CD4-positive, alpha-beta T cell treated with Interferon alpha-2 for 1 hour (primary cell): ENCODE measurements around the gene UCN3.
"Not testable (repeated sequence)": the region's sequence is repeated elsewhere in the genome, so short reads cannot be mapped to it uniquely, and the experiment has no call there.

ENCODE experiments used
- DNase-seq, 2 donors: peaks; one replicate each; pipeline ENCODE4 v3.0.0-alpha.2; 2020 to 2022

Gene UCN3

DNA sequence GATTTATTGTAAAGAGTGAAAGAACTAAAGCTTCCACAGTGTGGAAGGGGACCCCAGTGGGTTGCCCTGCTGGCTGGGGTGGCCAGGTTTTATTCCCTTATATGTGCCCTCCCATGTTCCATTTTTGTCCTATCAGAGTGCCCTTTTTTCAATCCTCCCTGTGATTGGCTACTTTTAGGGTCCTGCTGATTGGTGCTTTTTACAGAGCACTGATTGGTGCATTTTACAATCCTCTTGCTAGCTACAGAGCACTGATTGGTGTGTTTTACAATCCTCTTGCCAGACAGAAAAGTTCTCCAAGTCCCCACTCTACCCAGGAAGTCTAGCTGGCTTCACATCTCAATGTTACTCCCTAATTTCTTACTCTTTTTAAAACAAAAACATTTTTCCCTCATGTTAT lies 46.0 kb downstream of the UCN3 start:
- DNase-seq, result not testable (repeated sequence)

DNA sequence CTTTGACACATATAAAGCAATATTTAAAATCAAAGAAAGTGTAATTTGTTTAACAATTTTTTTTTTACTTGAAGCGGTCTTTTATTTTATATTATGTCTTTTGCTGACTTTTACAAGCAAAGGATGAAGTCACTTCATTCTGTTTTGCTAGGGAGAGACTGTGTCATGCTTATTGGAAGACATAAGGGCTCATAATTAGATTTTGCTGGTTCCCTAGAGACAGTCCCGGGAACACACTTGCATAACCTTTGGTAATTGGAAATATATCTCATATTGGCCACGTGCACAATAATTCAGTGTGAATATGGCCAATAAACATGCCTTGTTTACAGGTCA lies 47.1 kb downstream of the UCN3 start:
- DNase-seq, result no peak

DNA sequence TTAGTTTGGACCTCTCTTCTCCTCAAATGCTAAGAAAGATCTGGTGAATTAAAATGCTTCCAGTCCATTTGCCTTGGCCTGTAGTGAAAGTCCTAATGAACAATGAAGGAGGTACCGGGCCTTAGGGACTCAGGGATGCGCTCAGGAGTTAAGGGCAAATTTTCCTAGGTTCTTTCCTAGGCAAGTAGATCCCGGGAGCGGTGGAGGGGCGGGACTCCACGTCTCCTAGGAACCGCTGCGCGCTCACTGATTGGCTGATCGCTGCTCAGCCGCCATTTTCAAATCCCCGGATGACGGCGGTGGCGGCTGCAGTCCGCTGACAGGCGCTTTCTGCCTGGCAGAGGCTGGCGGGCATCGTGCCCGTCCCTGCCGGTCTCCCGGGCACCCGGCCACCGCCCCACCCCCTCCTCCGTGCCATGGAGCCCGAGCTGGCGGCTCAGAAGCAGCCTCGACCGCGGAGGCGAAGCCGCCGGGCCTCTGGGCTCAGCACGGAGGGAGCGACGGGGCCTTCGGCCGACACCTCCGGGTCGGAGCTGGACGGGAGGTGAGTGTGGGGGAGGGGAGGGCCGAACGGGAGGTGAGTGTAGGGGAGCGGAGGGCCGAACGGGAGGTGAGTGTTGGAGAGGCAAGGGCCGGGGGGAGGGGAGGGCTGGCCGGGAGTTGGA lies 47.6 kb downstream of the UCN3 start, which contains the start of gene NET1:
Gene NET1, plus strand, starts transcription at position 281 of the 665 bp plus-strand sequence. Its CDS starts 136 bp downstream, at position 417.
- DNase-seq, result peak; percentile 67 to 76

DNA sequence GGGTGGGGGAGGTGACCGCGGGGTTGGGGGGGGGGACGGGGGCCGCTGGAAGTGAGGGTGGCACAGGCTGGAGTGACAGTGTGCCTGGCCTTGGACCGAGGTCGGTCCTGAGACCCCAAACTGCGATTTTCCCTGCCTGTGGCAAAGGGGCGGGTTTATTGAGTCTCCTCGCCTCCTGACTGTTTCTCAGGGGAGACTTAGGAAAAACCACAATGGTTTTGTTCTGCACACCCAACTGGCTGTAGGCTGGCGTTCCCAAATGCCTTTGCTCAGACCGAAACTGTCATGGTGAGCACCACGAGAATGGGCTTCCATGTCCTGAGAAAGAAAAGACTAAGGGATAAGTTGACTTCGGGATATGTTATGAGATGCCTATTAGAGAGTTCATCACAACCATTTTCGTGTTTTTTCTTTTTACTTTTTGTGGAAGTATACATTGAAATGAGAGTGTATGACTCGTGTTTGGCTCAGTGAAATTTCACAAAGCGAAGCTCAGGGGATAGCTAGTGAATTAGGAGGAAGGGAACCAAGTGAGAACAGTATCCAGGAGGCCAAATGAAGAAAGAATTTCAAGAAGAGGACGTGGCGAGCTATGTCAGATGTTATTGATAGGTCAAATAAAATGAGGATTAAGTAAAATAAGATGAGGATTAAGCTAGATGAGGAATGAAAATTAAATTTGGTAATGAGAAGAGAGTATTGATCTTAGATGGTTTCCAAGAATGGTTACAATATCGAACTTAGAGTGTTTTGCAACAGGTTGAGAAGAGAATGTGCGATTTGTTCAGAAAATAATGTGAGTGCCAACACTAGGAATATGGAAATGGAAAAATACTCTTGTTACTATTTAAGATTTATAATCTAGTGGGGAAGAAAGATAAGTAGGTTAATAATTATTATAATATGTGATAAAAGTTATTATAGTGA lies 48.5 kb downstream of the UCN3 start:
- DNase-seq, result no peak

DNA sequence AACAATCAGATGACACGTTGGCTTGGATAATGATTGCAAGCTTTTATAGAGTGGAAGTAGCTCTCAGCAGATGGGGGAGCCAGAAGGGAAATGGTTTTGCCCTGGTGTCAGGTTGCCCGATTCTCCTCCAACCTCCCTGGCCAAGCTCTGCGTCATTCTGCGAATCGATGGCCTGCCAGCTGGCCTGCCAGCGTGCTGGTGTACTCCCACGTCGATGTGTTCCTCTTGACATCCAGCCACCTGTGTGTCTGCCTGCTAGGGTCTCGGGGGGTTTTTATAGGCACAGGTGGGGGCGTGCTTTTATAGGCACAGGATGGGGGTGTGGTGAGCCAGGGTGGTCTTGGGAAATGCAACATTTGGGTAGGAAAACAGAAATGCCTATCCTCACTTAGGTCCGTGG lies 52.2 kb downstream of the UCN3 start:
- no peak for DNase-seq

DNA sequence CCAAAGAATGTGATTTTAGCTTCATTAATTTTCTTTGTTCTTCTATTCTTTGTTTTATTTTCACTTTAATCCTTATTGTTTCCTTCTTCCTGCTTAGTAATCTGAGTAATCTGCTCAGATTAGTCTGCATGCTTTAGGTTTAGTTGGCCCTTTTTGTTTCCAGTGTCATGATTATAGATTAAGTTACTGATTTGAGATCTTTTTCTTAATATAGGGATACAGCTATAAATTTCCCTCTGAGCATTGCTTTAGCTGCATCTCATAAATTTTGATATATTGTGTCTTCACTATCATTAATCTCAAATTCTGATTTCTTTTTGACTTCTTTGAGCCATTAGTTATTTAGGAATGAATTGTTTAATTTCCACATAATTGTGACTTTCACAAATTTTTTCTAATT lies 53.8 kb downstream of the UCN3 start:
- no peak for DNase-seq

DNA sequence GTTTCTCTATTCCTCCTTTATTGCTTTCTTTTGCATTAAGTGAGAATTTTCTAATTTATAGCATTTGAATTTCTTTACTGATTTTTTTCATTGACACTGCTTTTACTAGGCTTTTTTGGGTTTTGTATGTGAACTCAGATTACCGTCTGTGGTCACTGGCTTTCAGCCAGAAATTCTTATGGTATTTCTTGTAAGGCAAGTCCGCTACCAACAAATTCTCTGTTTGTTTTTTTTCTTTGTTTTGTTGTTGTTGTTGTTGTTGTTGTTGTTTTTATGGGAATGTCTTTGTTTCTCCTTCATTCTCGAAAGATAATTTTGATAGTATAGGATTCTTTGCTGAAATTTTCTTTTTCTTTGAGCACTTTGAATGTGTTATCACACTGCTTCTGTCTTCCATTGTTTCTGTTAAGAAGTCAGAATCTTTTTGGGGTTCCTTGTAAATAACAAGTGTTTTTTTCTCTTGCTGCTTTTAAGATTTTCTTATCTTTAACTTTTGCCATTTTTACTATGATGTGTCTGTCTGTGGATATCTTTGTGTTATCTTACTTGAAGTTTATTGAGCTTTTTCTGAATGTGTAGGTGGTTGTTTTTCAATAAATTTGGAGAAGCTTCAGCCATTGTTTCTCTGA lies 54.8 kb downstream of the UCN3 start:
- no peak for DNase-seq

DNA sequence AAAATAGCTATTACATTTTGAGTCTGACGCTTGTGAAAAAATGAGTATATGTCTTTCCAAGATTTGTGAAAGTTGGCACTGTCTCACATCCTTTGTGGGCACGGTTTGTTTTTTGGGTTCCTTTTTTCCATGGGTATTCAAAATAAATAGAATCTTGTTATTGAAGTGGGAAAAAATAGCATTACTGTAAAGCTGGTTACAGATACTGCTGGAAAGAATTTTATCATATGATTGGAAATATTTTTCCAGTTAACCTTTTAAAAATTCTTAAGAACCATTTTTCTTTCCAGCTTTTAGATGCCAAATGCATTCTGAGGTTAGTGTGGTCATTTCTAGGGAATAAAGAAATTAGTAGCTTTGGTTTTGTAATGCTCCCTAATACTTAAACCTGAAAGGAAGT lies 59.0 kb downstream of the UCN3 start:
- no peak for DNase-seq
